Retina (tissue), 1 donor: ENCODE results near the gene OSBPL6.

Experiments used
- DNase-seq: peaks from one replicate; pipeline ENCODE4 v3.0.0-alpha.2; 2016

The OSBPL6 gene

GRCh38 chr2:178241844-178242551 is 47.7 kb downstream of the OSBPL6 start:
- no peak for DNase-seq

- DNase-seq, result no peak
Observed at GRCh38 chr2:178242552-178242883, 48.2 kb downstream of the OSBPL6 start.

GRCh38 chr2:178243961-178244360 is 49.6 kb downstream of the OSBPL6 start:
- DNase-seq, result no peak

GRCh38 chr2:178244777-178245176 is 50.5 kb downstream of the OSBPL6 start:
- no peak for DNase-seq

GRCh38 chr2:178246696-178247095 is 52.4 kb downstream of the OSBPL6 start:
- DNase-seq, result no peak

- DNase-seq, result no peak
Observed at GRCh38 chr2:178247250-178247649, 52.9 kb downstream of the OSBPL6 start.

- DNase-seq, result no peak
Observed at GRCh38 chr2:178250429-178250828, 56.1 kb downstream of the OSBPL6 start.

GRCh38 chr2:178251151-178251955 is 57.0 kb downstream of the OSBPL6 start:
- peak; percentile 19 for DNase-seq

- peak; percentile 39 for DNase-seq
Observed at GRCh38 chr2:178256382-178257042, 62.2 kb downstream of the OSBPL6 start.

GRCh38 chr2:178257127-178257526 is 62.8 kb downstream of the OSBPL6 start:
- DNase-seq, result no peak

- no peak for DNase-seq
Observed at GRCh38 chr2:178258916-178259315, 64.6 kb downstream of the OSBPL6 start.

- no peak for DNase-seq
Observed at GRCh38 chr2:178263159-178263860, 69.0 kb downstream of the OSBPL6 start.

GRCh38 chr2:178264211-178264610 is 69.9 kb downstream of the OSBPL6 start:
- DNase-seq, result no peak

- no peak for DNase-seq
Observed at GRCh38 chr2:178265851-178266250, 71.5 kb downstream of the OSBPL6 start.

- DNase-seq, result no peak
Observed at GRCh38 chr2:178266445-178266844, 72.1 kb downstream of the OSBPL6 start.

GRCh38 chr2:178267660-178268059 is 73.3 kb downstream of the OSBPL6 start:
- DNase-seq, result no peak

- no peak for DNase-seq
Observed at GRCh38 chr2:178268435-178268834, 74.1 kb downstream of the OSBPL6 start.

- DNase-seq, result no peak
Observed at GRCh38 chr2:178269438-178270224, 75.3 kb downstream of the OSBPL6 start.

- no peak for DNase-seq
Observed at GRCh38 chr2:178270338-178270737, 76.0 kb downstream of the OSBPL6 start.

- no peak for DNase-seq
Observed at GRCh38 chr2:178271094-178271493, 76.8 kb downstream of the OSBPL6 start.

GRCh38 chr2:178271629-178272333 is 77.5 kb downstream of the OSBPL6 start:
- no peak for DNase-seq
